ENCODE data around the gene NREP.

- TF ChIP-seq CTCF (conservative IDR thresholded peaks at IDR 0.05 in 1 of 2, IDR thresholded peaks at IDR 0.05 in 1 of 2; ENCODE audit: low read depth in 1 of 2, low read length in 2 of 2) (no peak), EZH2 (IDR thresholded peaks at IDR 0.05; ENCODE audit: low read length, missing control alignments) (no peak)
Measured at GRCh38 chr5:111731638-111732037, 25.4 kb downstream of the NREP start.
